Right renal pelvis (tissue), 4 donors: ENCODE measurements around the gene CEBPG. TPM values are rescaled to one million over a fixed set of nuclear protein-coding genes. Genes with fewer than 3 reads are reported as not detected.
A peak's percentile ranks its signal among the peaks of the same experiment; 100 is the strongest.

Experiments used
- DNase-seq, 4 donors: peaks; one replicate each; pipeline ENCODE4 v3.0.0-alpha.2; 2013; ENCODE audit warnings: low read depth in 4 of 4, low spot score in 3 of 4, missing footprints in 1 of 4
- polyA plus RNA-seq, 4 donors: library from polyadenylated mRNA; unstranded; fragments of 120-200 nt; gene quantifications; one replicate each; pipeline ENCODE4 v1.2.1, GENCODE V29; 2013; ENCODE audit not compliant: insufficient read length in 4 of 4

Gene CEBPG
- polyA plus RNA-seq, 4 donors = 20.8 to 27.3 (median 26.2) TPM

DNA sequence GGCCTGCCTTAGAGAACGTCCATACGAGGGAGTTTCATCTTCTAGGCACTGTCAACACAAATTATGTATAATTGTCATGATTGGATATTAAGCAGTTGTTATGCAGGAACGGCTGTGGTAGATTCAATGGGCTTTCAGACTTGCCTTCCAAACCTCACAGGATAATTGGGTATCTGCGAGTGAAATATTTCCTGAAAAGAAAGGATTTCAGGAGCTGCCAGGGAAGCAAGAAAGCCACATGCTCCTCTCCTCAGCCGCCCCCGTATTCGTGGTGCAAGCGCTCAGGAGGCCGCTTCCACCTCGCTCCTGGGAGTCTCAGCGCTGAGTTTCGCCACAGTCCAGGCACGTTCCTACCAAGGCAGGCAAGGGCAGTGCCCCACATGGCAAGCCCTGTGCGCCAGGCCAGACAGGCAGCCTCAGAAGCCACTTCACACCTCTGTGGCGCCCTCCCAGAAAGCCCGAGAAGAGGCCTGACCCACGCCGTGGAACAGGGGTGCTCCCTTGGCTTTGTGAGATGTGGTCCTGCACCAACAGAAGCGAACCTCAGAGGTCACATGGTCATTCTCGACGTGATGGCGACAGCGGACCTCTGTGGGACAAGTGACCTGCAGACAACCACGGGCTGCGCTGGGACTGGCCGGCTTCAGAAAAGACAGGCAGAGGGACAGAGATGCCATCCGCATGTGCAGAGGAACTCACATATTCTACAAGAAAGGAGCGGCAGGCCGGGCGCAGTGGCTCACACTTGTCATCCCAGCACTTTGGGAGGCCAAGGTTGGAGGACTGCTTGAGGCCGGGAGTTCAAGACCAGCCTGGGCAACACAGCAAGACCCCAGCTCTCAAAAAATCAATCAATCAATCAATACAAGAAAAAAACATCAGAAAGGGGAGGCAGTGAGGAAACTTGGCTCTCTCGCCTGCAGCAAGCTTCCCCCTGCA, 41.4 kb downstream of the CEBPG start:
- DNase-seq = no peak

DNA sequence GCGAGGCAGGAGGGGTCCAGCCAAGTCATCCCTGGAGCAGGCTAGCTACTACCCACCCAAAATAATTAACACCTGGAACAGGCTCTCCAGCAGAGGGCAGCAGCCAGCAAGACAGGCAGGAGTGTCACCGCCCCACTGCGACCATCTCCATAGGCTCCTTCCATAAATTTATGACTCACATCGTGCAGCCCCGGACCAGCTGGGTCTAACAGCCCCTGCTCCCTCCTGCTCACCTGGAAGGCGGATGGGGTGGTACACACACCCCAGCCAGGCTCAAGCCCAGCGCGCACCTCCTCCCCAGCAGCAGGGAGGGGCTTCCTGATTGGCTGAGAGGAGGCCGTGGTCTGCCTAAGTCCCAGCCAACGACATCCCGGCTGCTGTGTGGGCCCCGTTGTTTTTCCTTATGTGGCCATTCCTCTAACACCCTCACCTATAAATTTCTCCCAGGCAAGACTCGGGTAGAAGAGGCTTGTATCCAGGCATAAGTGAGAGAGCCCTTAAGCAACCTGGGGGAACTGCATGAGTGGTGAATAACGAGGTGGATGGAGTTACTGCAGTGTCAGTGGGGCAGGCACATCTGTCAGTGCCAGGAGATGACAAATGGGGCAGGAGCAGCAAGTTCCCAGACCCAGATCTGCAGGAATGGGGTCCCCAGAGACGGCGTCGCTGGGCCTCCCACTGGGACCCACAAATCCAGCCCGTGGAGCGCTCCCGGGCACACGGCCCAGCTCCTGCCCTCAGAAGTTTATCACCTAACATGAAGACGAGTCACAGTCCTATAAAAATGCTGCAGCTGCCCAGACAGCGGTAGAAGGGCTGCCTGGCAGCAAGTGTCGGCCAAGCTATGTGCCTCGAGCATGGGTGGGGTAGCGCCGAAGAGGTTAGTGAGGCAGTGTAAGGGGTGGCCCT, 43.1 kb downstream of the CEBPG start:
- DNase-seq = peak in 2 of 4 donors; percentile 38 to 39

DNA sequence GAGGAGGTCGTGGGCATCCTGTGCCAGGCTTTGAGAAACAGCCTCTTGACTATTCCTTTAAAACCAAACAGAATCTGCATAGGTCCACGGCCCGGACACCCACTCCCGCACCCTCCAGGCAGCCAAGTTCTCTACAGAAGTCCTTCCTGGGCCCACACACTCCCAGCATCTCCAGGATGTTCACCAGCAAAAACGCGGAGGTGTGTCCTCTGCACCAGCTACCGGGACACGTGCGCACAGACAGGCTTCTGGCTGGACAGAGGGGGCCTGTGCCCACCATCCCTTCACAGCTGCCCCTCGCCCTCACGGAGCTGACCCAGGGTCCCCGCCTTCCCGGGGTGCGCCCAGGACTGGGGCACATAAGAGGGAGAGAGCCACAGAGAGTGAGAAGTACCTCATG, 44.2 kb downstream of the CEBPG start:
- no peak for DNase-seq

DNA sequence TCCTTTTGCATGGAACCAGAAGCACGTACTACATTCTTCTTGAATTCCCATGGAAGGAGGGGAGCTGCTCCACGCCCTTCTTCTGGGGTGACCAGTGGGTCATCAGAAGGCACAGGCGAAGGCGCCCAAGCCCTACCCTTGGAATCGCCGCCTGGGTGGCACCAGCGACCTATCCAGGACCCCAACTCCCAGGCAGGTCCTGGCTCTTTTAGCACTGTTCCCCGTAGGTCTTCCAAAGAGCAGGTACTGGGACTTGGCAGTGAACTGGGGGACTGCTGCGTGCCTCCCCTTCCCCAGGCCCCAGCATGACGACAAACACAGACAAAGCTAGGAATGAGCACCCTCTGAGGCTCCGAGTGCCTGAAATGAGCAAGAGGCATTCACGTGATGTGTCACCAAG, 45.0 kb downstream of the CEBPG start:
- no peak for DNase-seq

DNA sequence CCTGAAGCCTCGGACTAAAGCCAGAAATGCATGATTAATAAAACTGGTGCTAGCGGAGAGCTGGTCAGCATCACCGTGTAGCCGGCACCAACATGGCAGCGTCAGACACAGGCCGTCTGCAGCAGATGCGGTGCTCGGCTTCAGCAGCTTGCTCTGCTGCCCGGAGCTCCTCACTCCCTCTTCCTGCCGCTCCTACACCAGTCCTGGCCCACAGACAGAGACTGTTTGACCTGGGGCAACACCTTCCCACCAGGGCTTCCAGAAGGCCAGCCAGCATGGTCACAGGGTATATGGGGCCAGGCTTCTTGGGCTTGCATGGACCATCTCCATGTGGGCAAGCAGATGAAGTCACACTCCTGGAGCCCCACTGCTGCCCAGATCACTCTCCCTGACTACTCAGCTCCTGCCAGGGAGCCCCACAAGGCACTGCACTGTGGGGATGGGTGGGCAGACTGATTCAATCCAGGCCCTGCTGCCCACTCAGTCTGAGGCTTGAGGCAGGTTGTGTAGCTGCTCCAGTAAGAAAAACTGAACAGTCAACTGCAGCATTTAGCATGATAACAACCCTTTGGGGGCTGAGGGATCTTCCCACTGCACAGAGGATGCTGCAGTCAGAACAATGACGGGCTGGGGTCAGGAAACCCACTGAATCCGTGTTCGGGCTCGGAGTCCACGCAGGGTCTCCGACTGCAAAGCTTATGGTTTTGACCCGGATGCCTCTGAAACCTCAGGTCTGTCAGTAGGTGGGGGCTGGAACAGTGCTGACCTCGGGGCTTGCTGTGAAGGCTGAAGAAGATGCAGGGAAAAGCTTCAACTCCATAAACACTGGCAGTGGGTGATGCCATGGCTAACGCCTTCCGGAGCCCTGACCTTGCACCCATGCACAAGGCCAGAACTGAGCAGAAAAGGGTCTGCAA, 45.6 kb downstream of the CEBPG start:
- no peak for DNase-seq

DNA sequence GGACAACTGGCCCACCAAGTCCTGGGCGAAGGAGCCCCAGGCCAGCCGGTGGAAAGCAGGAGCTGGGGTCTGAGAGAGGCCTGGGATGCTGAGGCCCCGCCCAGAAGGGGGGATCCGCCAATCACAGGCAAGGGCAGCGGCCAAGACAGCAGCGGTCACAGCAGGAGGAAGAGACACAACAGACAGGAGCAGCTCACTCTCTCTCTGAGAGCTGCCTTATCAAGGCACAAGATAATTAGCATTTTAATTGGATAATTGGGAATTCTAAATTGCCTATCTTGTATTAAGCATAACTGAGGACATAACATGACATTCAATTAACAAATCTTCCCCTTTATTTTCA, 46.2 kb downstream of the CEBPG start:
- no peak for DNase-seq

DNA sequence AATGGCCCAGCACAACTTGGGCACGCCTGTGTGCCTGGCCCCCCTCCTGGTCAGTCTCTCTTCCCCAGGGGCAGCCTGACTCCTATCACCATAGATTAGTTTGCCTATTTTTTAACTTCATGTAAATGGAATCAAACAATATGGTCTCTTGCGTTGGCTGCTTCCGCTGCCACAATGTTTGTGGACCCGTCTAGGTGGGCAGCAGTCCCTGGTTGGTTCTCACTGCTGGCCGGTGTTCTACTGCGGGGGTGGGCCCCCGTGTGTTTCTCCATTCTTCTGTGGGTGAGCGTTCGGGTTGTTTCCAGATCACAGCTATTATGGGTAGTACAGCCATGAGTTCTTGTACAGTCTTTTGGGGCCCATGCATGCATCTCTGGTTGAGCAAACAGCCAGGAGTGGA, 47.3 kb downstream of the CEBPG start:
- no peak for DNase-seq

DNA sequence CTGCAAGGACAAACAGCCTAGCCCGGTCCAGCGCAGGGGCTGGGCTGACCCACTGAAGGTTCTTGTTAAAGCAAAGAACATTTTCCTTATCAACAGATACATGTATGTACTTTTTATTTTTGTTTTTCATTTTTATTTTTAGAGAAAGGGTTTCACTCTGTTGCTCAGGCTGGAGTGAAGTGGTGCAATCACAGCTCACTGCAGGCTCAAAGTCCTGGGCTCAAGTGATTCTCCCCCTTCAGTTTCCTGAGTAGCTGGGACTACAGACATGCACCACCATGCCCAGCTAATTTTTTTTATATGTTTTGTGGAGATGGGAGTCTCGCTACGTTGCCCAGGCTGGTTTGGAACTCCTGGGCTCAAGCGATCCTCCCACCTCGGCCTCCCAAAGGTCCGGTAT, 47.9 kb downstream of the CEBPG start:
- DNase-seq = no peak

DNA sequence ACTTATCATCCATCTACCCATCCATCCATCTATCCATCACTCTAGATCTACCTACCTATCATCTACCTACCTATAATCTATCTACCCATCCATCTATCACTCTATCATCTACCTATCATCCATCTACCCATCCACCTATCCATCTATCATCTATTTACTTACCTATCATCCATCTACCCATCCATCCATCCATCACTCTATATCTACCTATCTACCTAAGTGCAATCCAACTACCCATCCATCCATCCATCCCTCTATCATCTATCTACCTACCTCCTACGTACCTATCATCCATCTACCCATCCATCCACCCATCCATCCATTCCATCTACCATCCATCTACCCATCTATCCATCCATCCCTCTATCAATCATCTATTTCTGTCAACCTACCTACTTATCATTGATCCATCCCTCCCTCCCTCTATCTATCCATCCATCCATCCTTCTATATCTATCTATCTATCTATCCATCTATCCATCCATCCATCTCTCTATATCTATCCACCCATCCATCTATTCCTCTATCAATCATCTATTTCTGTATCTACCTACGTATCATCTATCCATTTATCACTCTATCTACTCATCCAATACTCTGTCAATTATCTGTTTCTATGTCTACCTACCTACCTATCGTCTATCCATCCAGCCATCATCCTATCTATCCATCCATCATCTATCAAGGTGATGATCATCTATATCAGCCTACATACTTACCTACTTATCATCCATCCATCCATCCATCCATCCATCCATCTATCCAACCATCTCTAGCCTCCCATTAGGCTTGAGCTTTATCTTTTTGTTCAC, 49.1 kb downstream of the CEBPG start:
- DNase-seq = no peak

DNA sequence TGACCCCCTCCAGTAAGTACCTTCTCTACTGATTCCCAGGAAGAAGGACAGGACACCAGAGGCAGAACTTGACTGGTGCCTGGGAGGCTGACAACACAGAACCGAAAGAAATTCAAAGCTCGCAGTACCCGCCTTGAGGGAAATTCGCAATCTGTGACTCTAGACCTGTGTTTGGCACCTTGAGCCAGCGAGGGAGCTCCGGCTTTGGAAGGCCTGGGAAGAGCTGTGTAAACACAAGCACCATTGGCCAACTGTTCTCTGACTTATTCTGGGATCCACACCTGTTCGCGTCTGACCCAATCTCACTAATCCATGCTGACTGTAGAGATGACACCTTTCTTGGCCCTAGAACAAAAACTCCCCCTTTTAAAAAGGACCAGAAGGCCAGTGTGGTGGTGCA, 50.7 kb downstream of the CEBPG start:
- no peak for DNase-seq

DNA sequence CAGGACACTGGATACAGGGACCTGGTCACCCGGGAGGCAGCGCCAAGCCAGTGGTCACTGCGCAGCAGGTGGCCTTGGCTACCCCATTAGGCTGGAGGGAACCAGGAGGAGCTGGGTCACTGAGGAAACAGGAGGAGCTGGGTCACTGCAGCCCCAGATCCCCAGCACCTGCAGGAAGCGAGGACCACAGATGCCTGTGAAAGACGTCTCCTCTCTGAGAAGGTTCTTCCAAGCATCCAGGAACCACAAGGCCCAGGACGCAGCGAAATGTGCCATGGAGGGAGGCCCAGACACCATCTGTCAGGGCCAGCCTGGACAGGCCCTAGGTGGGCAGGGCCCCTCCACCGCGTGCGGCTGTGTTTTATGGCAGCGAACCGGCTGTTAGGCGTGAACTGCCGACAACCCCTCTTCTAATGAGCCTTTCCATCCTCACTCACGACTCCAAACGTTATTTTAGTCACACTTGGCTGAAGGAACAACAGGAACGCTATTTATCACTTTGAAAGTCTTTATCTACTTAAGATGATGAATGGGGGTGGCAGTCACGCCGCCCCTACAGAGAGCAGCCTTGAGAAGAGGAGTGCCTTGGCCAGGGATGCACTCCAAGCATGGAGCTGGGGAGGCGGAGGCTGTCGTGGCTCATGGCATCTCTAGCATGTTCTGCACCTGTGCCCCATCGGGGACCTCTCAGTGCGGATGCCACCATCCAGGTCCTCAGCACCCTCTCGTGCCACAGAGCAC, 53.3 kb downstream of the CEBPG start:
- peak in 3 of 4 donors; percentile 25 to 51 (median 36) for DNase-seq

DNA sequence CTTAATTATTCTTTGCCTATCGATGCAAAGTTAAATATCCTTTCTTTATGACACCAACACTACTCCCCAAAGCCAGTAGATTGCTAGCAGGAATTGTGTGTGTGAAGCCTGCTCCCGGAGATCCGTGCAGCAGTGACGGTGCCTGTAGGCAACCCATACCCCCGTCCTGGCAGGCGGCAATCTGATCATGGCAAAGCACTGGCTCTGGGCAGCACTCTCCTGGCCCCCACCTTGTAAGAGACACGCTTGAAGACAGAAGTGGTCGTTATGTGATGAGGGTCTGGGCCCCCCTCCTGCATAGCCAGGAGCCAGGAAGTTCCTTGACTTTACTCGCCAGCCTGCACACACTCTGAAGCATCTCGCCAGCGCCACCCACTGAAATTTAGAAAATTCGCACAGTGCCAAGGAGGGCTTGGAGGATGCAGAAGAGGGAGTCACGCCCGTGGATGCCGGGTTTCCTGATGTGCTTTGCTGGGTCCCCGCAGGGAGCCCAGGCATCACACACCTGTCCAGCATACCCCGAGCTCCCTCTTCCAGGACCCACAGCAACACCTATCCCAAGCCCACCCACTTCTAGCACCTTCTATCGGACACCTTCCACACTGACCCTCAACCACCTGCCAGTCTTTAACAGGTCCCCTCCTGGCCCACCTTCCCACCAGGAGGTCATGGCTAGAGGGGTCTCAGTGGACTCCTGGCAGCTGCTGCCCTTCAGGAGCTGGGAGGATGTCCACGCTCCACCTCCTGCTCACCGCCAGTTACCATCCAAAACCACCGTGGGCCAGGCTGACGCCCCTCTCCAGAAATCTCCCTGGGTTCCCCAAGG, 54.5 kb downstream of the CEBPG start:
- no peak for DNase-seq

DNA sequence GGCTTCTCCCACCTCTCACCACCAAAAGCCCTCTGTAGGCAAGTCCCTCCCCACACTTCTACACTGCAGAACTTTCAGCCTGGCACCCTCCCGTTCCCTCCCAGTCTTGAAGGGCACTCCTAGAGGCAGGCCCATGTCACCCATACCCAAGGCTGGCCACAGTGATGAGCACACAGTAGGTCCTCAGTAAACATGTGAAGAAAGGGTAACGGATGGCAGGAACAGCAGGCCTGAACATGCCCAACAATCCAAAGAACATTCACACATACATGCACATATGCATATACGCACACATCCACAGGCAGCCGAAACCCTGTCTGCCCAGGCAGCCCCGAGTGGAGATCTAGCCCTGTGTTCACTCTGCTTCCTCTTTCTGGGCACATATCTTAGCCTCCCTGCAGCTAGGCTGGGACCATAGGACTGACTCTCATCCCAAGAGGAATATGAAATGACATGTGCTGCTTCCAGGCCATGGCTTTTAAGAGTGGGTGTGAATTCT, 55.2 kb downstream of the CEBPG start:
- DNase-seq = no peak

DNA sequence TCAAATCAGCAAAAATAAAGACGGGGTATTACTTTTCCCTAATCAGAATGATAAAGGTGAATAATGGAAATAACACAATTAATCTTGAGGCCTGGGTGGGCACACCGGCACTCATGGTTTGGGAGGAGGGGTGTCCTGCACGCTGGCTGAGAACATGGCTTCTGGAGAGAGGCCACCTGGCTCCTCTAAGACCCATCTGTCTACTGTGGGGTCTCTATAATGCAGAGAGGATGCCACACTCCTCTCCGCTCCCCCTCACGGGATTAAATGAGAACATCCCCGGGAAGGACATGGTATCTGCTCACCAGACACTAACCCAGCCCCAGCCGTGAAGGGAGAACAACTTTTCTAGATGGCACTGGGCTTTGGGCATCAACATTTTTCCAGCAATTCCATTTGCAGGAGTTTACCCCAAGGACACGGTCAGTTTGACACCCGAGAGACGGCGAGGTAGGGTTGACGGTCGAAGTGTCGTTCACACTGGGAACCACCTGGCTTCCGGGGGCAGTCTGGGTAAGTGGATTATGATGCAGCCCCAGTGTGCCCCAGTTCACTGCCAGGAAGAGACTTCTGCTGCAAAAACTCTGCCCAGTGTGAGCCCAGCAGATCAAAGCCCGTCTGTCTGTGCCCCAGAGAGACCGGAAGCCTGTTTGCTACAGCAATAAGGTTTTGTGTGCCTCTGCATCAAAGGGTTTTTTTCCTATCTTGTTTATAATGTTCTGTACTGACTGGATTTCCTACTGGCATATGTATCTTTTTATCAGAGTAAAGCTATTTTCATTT, 56.6 kb downstream of the CEBPG start:
- DNase-seq = no peak

DNA sequence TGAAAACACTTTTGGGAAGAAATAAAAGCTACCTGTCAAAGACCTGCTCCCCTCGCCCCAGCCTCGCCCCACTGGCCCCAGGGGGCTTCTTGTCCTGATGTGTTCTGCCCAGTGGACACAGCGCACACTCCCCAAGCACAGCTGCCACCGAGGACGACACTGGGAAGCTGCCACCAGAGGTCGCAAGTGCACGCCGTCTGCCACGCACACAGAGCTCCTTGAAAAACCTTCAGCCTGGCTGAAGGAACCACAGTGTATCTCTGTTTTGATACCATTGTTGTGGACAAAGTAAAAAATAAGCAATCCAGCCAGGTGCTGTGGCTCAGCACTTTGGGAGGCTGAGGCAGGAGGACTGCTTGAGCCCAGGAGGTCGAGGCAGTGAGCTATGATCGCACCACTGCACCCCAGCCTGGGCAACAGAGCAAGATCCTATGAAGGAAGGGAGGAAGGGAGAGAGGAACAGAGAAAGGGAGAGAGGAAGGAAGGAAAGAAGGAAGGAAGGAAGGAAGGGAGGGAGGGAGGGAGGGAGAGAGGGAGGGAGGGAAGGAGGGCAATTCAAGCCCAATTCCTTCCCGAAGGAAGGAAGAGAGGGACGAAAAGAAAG, 57.3 kb downstream of the CEBPG start:
- DNase-seq = peak in 2 of 4 donors; percentile 43 to 48

DNA sequence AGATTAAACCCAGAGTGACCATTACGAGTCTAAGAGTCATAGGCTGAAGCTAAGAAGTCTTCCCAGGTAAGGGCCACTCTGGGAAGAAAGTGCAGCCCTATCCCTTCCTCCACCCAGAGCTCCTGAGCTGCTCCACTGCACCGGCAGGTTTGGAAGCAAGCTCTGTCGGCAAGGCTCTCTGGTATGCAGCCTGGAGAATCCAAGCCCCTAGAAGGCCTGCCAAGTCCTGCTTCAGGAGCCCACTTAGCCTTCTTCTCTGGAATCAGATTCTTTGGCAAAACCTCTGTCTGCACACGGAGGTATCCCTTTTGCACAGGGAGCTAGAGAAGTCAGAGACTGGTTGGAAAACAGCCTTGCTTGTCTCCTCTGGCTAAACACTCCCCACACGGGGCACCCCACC, 58.5 kb downstream of the CEBPG start:
- DNase-seq = no peak
